HepG2 (cell line): ENCODE results near the gene CPPED1. TPM values are rescaled to one million over a fixed set of nuclear protein-coding genes. Genes with fewer than 3 reads are reported as not detected.

ENCODE experiments used
- ATAC-seq: fragments of 200-7000 bp; cut with Tn5 transposase; 3 replicates; pipeline ENCODE4 v1.9.1; 2020; ENCODE audit warnings: mild to moderate bottlenecking, moderate library complexity
- BruUV-seq: library from RNA; stranded (reverse); fragments of 400-500 nt; replicated peaks from 2 replicates; lab custom pipeline; 2021; lab: Mats Ljungman, UMichigan
- CTCF ChIA-PET: fragments of 300-600 bp; formaldehyde crosslinking; extraction: SDS; loops from one replicate; lab custom pipeline; 2021; ENCODE audit warnings: low total read pairs, inconsistent platforms, low intra/inter-chr PET ratio; lab: Yijun Ruan, JAX
- POLR2A ChIA-PET: fragments of 350-600 bp; sonication (Branson Sonifier 250); formaldehyde crosslinking; loops from one replicate; lab custom pipeline; 2020; ENCODE audit warnings: antibody characterized with exemption, inconsistent platforms; lab: Yijun Ruan, JAX
- DNase-seq: peaks from one replicate; pipeline ENCODE4 v3.0.0-alpha.2; 2015; ENCODE audit warnings: low spot score
- FAIRE-seq: peaks from 3 replicates; lab custom pipeline; 2011; peaks lifted over from hg19 to GRCh38; lab: Jason Lieb, UNC
- H2AFZ ChIP-seq: one replicate; pipeline ENCODE4 v1.6.1; 2011; ENCODE audit warnings: low read length, inconsistent platforms
- H3K27ac ChIP-seq: fragments of 300-600 bp; 3 replicates; pipeline ENCODE4 v1.8.0; 2011; ENCODE audit warnings: mixed run types, mild to moderate bottlenecking, mixed read lengths, low read length, inconsistent platforms; ENCODE audit not compliant: insufficient read depth; ENCODE audit errors: extremely low read length
- H3K27me3 ChIP-seq, 2 experiments: fragments of 200-600 bp in 1 of 2; 2 replicates in 1 of 2; 3 replicates in 1 of 2; pipeline versions ENCODE4 v1.6.0 to v1.8.0; 2011; ENCODE audit warnings: low read length in 2 of 2, mild to moderate bottlenecking in 2 of 2, moderate library complexity in 2 of 2, inconsistent platforms in 1 of 2; ENCODE audit not compliant: insufficient read depth in 2 of 2, control insufficient read depth in 1 of 2
- H3K36me3 ChIP-seq, 2 experiments: fragments of 200-600 bp in 1 of 2; replicated peaks in 1 of 2; 2 replicates in 1 of 2; 3 replicates in 1 of 2; pipeline versions ENCODE4 v1.5.1 to v1.8.0; 2011; ENCODE audit warnings: low read length in 2 of 2, inconsistent platforms in 1 of 2; ENCODE audit not compliant: insufficient read depth in 2 of 2, control insufficient read depth in 1 of 2
- H3K4me1 ChIP-seq: 2 replicates; pipeline ENCODE4 v1.5.1; 2012; ENCODE audit warnings: low read length, inconsistent platforms; ENCODE audit not compliant: insufficient read depth
- H3K4me2 ChIP-seq: 2 replicates; pipeline ENCODE4 v1.6.0; 2011; ENCODE audit warnings: low read depth, low read length, inconsistent platforms
- H3K4me3 ChIP-seq, 3 experiments: fragments of 200-600 bp in 1 of 3; sonication (generic), shearing (Covaris generic) in 1 of 3; replicated peaks in 1 of 3; 2 replicates each; pipeline ENCODE4 v1.5.1; 2011 to 2016; ENCODE audit warnings: low read length in 3 of 3, inconsistent platforms in 2 of 3, low read depth in 2 of 3, mild to moderate bottlenecking in 2 of 3, control low read depth in 1 of 3, mixed read lengths in 1 of 3; ENCODE audit not compliant: insufficient read depth in 1 of 3
- H3K79me2 ChIP-seq: one replicate; pipeline ENCODE4 v1.6.1; 2011; ENCODE audit warnings: low read length, inconsistent platforms; ENCODE audit not compliant: insufficient read depth
- H3K9ac ChIP-seq: 2 replicates; pipeline ENCODE4 v1.6.0; 2011; ENCODE audit warnings: mild to moderate bottlenecking, low read depth, low read length, inconsistent platforms; ENCODE audit not compliant: insufficient read depth
- H3K9me3 ChIP-seq: 2 replicates; pipeline ENCODE4 v1.5.1; 2012; ENCODE audit warnings: mild to moderate bottlenecking, low read length
- H4K20me1 ChIP-seq: 2 replicates; pipeline ENCODE4 v1.6.0; 2011; ENCODE audit warnings: inconsistent platforms, mild to moderate bottlenecking, low read length, moderate library complexity; ENCODE audit not compliant: insufficient read depth
- AKNA ChIP-seq: sonication (generic); formaldehyde crosslinking; IDR thresholded peaks from 2 replicates; pipeline ENCODE4 v1.4.0; 2020; ENCODE audit warnings: missing genetic modification reagents, borderline replicate concordance
- CAMTA2 ChIP-seq: sonication (generic); formaldehyde crosslinking; IDR thresholded peaks from 2 replicates; pipeline ENCODE4 v1.4.0; 2020; ENCODE audit warnings: mild to moderate bottlenecking, missing genetic modification reagents, borderline replicate concordance
- CBX1 ChIP-seq: IDR thresholded peaks from one replicate; pipeline ENCODE4 v1.6.1; 2016; ENCODE audit warnings: antibody characterized with exemption, low read depth
- DNMT3B ChIP-seq: conservative IDR thresholded peaks from 2 replicates; pipeline ENCODE4 v1.6.1; 2016; ENCODE audit warnings: missing biosample characterization, control low read depth
- DR1 ChIP-seq: sonication (generic); formaldehyde crosslinking; IDR thresholded peaks from 2 replicates; pipeline ENCODE4 v1.8.0; 2021; ENCODE audit warnings: mild to moderate bottlenecking, missing genetic modification reagents, inconsistent platforms
- HHEX ChIP-seq: IDR thresholded peaks from 2 replicates; pipeline ENCODE4 v1.6.1; 2016; ENCODE audit warnings: control low read depth
- KLF6 ChIP-seq: IDR thresholded peaks from 2 replicates; pipeline ENCODE4 v1.8.0; 2016; ENCODE audit warnings: missing biosample characterization, missing genetic modification reagents
- MTA1 ChIP-seq: sonication (generic); formaldehyde crosslinking; IDR thresholded peaks from 2 replicates; pipeline ENCODE4 v1.4.0; 2020; ENCODE audit warnings: missing genetic modification reagents, mild to moderate bottlenecking, borderline replicate concordance
- SMAD3 ChIP-seq: sonication (generic); formaldehyde crosslinking; IDR thresholded peaks from 2 replicates; pipeline ENCODE4 v1.4.0; 2020; ENCODE audit warnings: missing genetic modification reagents
- SP2 ChIP-seq: sonication (generic); formaldehyde crosslinking; IDR thresholded peaks from 2 replicates; pipeline ENCODE4 v1.5.1; 2020; ENCODE audit warnings: mild to moderate bottlenecking, missing genetic modification reagents
- TAF15 ChIP-seq: fragments of 200-400 bp; formaldehyde crosslinking; IDR thresholded peaks from one replicate; pipeline ENCODE4 v1.6.1; 2018; ENCODE audit warnings: mild to moderate bottlenecking, low read depth, low read length; ENCODE audit not compliant: poor library complexity, severe bottlenecking
- THAP11 ChIP-seq: IDR thresholded peaks from 2 replicates; pipeline ENCODE4 v1.6.1; 2016; ENCODE audit warnings: missing biosample characterization, missing genetic modification reagents
- ZBTB38 ChIP-seq: sonication (generic); formaldehyde crosslinking; IDR thresholded peaks from 2 replicates; pipeline ENCODE4 v1.5.1; 2020; ENCODE audit warnings: mild to moderate bottlenecking, missing genetic modification reagents
- ZBTB43 ChIP-seq: sonication (generic); formaldehyde crosslinking; conservative IDR thresholded peaks from 2 replicates; pipeline ENCODE4 v1.4.0; 2020; ENCODE audit warnings: missing genetic modification reagents
- ZNF317 ChIP-seq: sonication (generic); formaldehyde crosslinking; IDR thresholded peaks from 2 replicates; pipeline ENCODE4 v1.5.0; 2020; ENCODE audit warnings: mild to moderate bottlenecking, missing genetic modification reagents
- ZNF496 ChIP-seq: sonication (generic); formaldehyde crosslinking; IDR thresholded peaks from 2 replicates; pipeline ENCODE4 v1.8.1; 2023; ENCODE audit warnings: mild to moderate bottlenecking, moderate library complexity, missing genetic modification reagents; ENCODE audit not compliant: insufficient replicate concordance
- ZNF530 ChIP-seq: sonication (generic); formaldehyde crosslinking; IDR thresholded peaks from 2 replicates; pipeline ENCODE4 v1.5.0; 2020; ENCODE audit warnings: low read depth, mild to moderate bottlenecking, missing genetic modification reagents
- ZNF670 ChIP-seq: sonication (generic); formaldehyde crosslinking; IDR thresholded peaks from 2 replicates; pipeline ENCODE4 v1.8.0; 2022; ENCODE audit warnings: mild to moderate bottlenecking, missing genetic modification reagents, borderline replicate concordance
- ZNF816 ChIP-seq: sonication (generic); formaldehyde crosslinking; IDR thresholded peaks from 2 replicates; pipeline ENCODE4 v1.8.0; 2022; ENCODE audit warnings: missing genetic modification reagents, mild to moderate bottlenecking, borderline replicate concordance
- WGBS: methylation state at CpG from one replicate; pipeline ENCODE4 v1.1.6; 2017; ENCODE audit warnings: low lambda C conversion rate; 5-methylcytosine and 5-hydroxymethylcytosine counted together
- in situ Hi-C: cut with HindIII; loops from 2 replicates; pipeline ENCODE4 v1.10.0; 2017; ENCODE audit warnings: low pct_unique_long_range_greater_than_20kb; ENCODE audit not compliant: extremely low pct_ligation_motif_present
- intact Hi-C: fragments of 100-400 bp; cut with micrococcal nuclease; formaldehyde crosslinking; loops from one replicate; pipeline ENCODE4 v1.10.0; 2022; ENCODE audit not compliant: unreplicated experiment
- polyA plus RNA-seq, 8 experiments: library from polyadenylated mRNA; depleted of rRNA in 3 of 8; stranded (reverse) in 7 of 8; unstranded in 1 of 8; fragments of >200 nt; fragmentation: Illumina TruSeq in 4 of 8; extraction: Trizol in 4 of 8; gene quantifications; 2 replicates each; pipeline versions ENCODE4 v1.2.1 to v1.2.3, GENCODE V29; 2011 to 2016; ENCODE audit warnings: low read depth in 4 of 8, missing spikeins in 1 of 8, mixed read lengths in 1 of 8; ENCODE audit not compliant: insufficient read depth in 1 of 8
- total RNA-seq, 5 experiments: library from RNA; depleted of rRNA; stranded (reverse); fragments of >200 nt; fragmentation: Illumina TruSeq; extraction: Trizol; gene quantifications; 2 replicates each; pipeline ENCODE4 v1.2.3, GENCODE V29; 2016; ENCODE audit warnings: low read depth in 1 of 5

Gene CPPED1
- total and polyA plus RNA-seq, 2 of the 13 experiments (the other 11 are each of a cell fraction or from before 2014, with no cell fraction given): 66.6 to 71.3 TPM

GRCh38 chr16:12611916-12612597 is 191.6 kb downstream of the CPPED1 start:
- H3K79me2 ChIP-seq: no peaks in the 10 kb centered on the region
- FAIRE-seq (no peak), ATAC-seq (no peak), DNase-seq (no peak)
- H3K9ac ChIP-seq: peak overlapping the region; percentile 74
- intact Hi-C loops: no loop called here
- no peaks in the 10 kb centered on the region for H3K9me3 ChIP-seq
- H3K27me3 ChIP-seq: no peaks in the 10 kb centered on the region
- peak overlapping the region; percentile 97 for H3K27ac ChIP-seq
- peak overlapping the region; percentile 68 for H3K4me2 ChIP-seq
- CTCF ChIA-PET: no interaction called here
- POLR2A ChIA-PET: interaction anchor here (1.0 to 6.3 kb wide), 20 partner anchors 8 to 203 kb away, joined by 3 to 162 read pairs (median 8); partner anchors contain the start of gene CPPED1
- BruUV-seq: no TSS peak
- H3K36me3 ChIP-seq: no peaks in the 10 kb centered on the region
- 90% methylated on average over 10 of the region's 10 CpGs for WGBS
- peak overlapping the region in 1 of 3 experiments; percentile 14; a peak in 1 of 6 replicates for H3K4me3 ChIP-seq
- H3K4me1 ChIP-seq: peaks cover 79% of the 10 kb centered on the region
- in situ Hi-C loops: no loop called here
- no peaks in the 10 kb centered on the region for H4K20me1 ChIP-seq
- no peak overlapping the region for H2AFZ ChIP-seq
- TF ChIP-seq AKNA (CRISPR knock-in tag) (no peak), KLF6 (CRISPR knock-in tag) (0 out of 2 replicates have a peak, but pooled peaks have one; percentile 16), DNMT3B (CRISPR knock-in tag) (peak; percentile 32; the same call in 1 of the 2 replicates), SMAD3 (CRISPR knock-in tag) (no peak), ZBTB43 (CRISPR knock-in tag) (no peak), HHEX (CRISPR knock-in tag) (no peak), ZNF496 (no peak), ZNF530 (CRISPR knock-in tag) (no peak), ZBTB38 (0 out of 2 replicates have a peak, but pooled peaks have one; percentile 19), CBX1 (no peak), TAF15 (no peak), SP2 (CRISPR knock-in tag) (no peak), CAMTA2 (no peak), THAP11 (CRISPR knock-in tag) (no peak), DR1 (CRISPR knock-in tag) (no peak), ZNF670 (CRISPR knock-in tag) (0 out of 2 replicates have a peak, but pooled peaks have one; percentile 64), ZNF317 (CRISPR knock-in tag) (peak; percentile 27; the same call in 1 of the 2 replicates), ZNF816 (peak; percentile 89), MTA1 (CRISPR knock-in tag) (0 out of 2 replicates have a peak, but pooled peaks have one; percentile 41)
